ELF-1 (cell line): ENCODE results near the gene HOXA11.

ENCODE experiments used
- DNase-seq: peaks from one replicate; pipeline ENCODE4 v3.0.0-alpha.2; 2016; ENCODE audit warnings: low read depth, low spot score

Gene HOXA11

GRCh38 chr7:27147199-27148030 lies 37.6 kb downstream of the HOXA11 start, which contains the start of gene HOXA6:
Gene HOXA6, minus strand, starts transcription at chr7:27147774. Its CDS starts 25 bp downstream, at chr7:27147749.
- DNase-seq, result peak; percentile 58

- DNase-seq, result no peak
These were observed 38.4 kb downstream of the HOXA11 start for GRCh38 chr7:27146491-27147198.

GRCh38 chr7:27145914-27146412 lies 39.1 kb downstream of the HOXA11 start:
- no peak for DNase-seq

DNA sequence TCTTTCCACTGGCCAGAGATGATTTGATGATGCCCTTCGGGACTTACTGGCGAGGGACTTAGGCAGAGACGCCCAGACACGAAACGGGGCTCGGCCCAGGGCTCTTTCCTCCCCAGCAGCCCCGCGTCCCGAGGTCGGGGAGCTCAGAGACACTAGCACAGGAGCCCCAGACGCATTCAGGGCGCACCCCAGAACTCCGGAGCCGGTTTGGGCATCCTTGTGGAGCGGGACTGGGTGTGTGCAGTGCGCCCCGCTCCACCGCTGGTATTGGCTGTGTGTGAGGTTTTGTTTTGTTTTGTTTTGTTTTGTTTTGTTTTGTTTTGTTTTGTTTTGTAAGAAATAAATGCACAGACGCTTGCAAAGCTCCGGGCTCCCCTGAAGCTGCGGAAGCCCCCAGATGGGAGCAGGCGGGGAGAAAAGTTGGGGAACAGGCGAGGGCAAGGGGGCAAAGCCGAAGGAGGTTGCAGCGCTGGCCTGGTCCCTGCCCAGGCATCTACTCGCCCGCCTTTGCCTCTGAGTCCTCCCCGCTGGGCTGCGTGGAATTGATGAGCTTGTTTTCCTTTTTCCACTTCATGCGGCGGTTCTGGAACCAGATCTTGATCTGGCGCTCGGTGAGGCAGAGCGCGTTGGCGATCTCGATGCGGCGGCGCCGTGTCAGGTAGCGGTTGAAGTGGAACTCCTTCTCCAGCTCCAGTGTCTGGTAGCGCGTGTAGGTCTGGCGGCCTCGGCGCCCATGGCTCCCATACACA lies 39.7 kb downstream of the HOXA11 start:
- DNase-seq, result peak; percentile 43

DNA sequence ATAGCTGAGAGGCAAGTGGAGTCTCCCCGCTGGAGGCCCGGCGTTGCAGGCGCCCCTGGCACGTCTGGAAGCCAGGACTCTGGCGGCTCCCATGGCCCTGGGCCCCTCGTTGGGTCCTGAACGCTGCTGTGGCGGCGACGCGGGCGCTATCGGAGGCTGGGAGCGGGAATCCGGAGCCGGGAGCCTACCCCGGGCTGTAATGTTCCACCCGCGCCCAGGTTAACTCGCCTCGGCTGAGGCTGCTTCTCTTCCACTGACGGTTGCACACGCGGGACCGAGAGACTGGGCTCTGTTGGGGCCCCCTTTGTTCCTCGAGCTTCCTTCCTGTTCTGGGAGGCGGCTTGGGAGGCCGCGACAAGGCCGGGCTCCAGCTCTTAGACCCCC lies 40.3 kb downstream of the HOXA11 start:
- peak; percentile 45 for DNase-seq

GRCh38 chr7:27143950-27144780 lies 40.9 kb downstream of the HOXA11 start:
- peak; percentile 24 for DNase-seq

- peak; percentile 96 for DNase-seq
These were observed 41.7 kb downstream of the HOXA11 start, which contains the start of gene HOXA5 for GRCh38 chr7:27143023-27143949. Gene HOXA5, minus strand, starts transcription at chr7:27143681. Its CDS starts 74 bp downstream, at chr7:27143607.

GRCh38 chr7:27142580-27143022 lies 42.4 kb downstream of the HOXA11 start:
- DNase-seq, result no peak

DNA sequence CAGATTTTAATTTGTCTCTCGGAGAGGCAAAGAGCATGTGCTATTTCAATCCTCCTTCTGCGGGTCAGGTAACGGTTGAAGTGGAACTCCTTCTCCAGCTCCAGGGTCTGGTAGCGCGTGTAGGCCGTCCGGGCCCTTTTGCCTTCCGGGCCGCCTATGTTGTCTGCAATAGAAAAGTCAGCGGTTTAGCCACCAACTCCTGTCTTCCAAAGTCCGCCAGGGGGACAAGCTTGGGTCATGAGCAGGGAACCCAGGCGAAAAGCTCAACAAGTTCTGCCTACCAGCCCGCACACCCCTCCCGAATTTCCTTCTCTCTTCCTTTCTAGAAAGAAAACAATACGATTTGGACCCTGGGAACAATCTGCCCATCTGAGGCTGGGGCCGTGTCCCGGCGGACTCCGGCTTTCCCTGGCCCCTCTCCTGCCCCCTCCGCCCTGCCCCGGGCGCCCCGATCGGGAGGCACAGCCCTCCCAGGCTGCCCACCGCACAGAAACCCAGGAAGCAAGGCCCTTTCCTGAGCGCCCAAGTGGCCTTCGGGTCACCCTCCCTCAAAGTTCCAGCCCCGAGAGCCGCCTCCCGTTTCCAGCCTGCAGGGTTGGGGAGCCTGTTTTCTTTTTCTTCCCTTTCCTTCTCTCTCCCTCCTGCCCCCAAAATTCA lies 43.0 kb downstream of the HOXA11 start:
- peak; percentile 83 for DNase-seq

DNA sequence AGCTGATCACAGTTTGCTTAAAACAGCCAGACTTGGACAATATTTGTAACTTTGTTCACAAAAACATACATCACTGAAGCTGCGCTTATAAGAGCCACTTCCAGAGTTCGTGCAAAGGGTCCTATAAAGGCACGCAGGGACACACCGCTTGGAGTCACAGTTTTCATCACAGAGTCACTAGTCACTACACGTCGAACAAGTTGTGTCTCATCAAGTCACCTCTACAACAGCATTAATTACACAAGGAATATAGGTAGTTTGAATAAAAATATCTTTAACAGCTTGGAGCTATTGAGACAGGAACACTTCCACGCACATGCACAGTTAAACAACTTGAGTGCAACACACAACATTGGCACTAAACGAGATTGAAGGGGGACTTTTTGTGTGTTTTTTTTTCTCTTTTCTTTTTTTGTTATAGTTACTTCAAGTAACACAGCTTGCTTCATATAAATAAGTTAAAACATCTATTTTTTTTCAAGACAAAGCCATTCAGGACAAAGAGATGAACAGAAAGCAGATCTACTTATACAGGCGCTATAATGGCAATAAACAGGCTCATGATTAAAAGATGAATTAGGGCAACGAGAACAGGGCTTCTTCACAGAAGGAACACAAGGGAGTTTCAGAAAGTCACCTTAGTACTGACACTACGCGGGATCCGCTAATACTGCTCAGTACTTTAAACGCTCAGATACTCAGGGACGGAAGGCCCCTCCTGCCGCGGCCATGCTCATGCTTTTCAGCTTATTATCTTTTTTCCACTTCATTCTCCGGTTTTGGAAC lies 43.7 kb downstream of the HOXA11 start:
- DNase-seq, result no peak

GRCh38 chr7:27140126-27140857 lies 44.7 kb downstream of the HOXA11 start:
- no peak for DNase-seq

DNA sequence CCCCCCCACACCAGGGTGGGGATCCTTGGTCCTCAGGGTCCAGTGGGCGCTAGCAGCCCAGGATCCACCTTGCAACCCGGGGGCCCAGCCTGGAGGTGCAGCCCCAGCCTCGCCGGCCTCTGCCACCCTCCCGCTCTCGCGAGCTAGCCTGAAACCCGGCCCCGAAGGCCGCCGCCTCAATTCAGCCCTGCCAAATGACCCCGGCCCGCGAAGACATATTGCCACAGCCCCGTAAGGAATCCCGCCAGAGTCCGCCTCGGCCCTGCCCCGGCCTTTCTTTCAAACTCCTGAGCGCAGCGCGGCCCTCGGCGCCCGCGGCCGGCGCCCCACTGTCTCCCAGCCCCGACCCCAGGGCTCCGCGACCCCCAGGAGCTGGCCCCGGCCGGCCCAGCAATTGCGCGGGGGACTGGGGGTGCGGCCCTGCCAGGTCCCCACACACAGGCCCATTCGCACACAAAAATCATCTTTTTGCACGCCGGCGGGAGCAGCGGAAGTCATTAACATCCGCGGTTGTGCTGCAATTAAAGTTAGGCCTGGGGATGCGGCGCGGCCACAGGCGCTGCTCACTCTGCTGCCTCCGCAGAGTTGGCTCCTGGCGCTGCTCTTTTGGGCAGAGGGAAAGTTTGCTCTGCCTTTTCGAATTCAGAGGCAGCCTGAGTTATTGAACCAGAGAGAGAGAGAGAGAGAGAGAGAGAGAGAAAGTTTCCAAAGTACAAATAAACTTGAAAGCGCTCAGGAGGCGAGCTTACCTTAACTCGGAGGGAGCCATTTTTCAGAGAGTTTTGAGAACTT lies 45.5 kb downstream of the HOXA11 start:
- DNase-seq, result peak; percentile 68

DNA sequence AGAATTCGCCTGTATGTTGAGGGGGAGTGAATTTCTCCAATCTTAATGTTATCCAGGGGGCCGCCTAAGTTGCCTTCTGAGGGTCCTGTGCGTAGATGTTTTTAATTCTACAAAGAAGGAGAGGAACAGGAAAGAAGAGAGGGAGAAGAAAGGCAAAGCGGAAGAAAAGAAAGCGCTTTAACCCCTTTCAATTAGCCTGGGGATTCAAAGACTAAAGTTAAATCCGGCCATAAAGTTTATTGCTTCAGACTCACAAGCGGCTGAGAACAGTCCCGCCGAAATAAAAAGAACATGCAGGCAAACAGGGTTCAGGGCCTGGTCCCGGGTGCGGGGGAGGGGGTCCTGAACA lies 46.1 kb downstream of the HOXA11 start:
- DNase-seq, result peak; percentile 61

GRCh38 chr7:27138472-27138871 lies 46.6 kb downstream of the HOXA11 start:
- DNase-seq, result no peak

- DNase-seq, result no peak
These were observed 47.3 kb downstream of the HOXA11 start for GRCh38 chr7:27137640-27138315.

- DNase-seq, result no peak
These were observed 50.6 kb downstream of the HOXA11 start for GRCh38 chr7:27134392-27134791.
